ENCODE measurements around the gene BUD23.
"Not testable (repeated sequence)": the region's sequence is repeated elsewhere in the genome, so short reads cannot be mapped to it uniquely, and the experiment has no call there.

BUD23 gene

DNA sequence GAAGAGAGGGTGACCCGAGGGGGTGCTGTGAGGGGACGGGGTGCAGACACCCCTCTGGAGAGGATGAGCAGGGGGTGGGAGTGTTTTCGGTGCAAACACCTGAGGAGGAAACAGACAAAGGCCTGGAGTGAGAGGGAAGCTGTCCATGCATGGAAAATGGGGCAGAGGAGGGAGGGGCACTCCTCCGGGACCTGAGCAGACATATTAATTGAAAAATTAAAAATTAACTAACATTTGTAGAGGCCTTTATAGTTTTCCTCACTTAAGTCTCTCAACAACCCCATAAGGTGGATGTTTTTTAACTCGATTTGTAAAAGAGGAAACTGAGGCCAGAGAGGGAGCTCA lies 14.5 kb upstream of the BUD23 start:
- H3K4me3 ChIP-seq (replicated peaks; ENCODE audit: low read depth, low read length): peak overlapping the region; percentile 65
- TF ChIP-seq, protein P1, sequence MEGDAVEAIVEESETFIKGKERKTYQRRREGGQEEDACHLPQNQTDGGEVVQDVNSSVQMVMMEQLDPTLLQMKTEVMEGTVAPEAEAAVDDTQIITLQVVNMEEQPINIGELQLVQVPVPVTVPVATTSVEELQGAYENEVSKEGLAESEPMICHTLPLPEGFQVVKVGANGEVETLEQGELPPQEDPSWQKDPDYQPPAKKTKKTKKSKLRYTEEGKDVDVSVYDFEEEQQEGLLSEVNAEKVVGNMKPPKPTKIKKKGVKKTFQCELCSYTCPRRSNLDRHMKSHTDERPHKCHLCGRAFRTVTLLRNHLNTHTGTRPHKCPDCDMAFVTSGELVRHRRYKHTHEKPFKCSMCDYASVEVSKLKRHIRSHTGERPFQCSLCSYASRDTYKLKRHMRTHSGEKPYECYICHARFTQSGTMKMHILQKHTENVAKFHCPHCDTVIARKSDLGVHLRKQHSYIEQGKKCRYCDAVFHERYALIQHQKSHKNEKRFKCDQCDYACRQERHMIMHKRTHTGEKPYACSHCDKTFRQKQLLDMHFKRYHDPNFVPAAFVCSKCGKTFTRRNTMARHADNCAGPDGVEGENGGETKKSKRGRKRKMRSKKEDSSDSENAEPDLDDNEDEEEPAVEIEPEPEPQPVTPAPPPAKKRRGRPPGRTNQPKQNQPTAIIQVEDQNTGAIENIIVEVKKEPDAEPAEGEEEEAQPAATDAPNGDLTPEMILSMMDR (IDR thresholded peaks at IDR 0.05; ENCODE audit: low read length, missing control alignments): no peak
- no peak for DNase-seq (ENCODE audit: low read depth)

DNA sequence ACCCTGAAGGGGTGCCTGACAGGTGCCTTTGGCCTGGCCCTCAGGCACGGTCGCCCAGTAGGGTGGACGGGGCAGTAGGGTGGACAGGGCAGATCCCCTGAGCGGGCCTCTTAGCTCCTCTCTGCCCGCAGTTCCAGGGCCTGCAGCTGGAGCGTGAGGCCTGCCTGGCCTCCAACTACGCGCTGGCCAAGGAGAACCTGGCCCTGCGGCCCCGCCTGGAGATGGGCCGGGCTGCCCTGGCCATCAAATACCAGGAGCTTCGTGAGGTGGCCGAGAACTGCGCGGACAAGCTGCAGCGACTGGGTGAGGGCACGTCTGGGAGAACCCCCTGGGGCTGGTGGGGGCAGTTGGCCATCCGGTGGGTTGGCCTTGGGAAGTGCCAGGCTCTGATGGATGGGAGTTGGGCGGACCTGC lies 14.1 kb upstream of the BUD23 start:
- no peak overlapping the region for H3K4me3 ChIP-seq (replicated peaks; ENCODE audit: low read depth, low read length)
- DNase-seq (ENCODE audit: low read depth): no peak

DNA sequence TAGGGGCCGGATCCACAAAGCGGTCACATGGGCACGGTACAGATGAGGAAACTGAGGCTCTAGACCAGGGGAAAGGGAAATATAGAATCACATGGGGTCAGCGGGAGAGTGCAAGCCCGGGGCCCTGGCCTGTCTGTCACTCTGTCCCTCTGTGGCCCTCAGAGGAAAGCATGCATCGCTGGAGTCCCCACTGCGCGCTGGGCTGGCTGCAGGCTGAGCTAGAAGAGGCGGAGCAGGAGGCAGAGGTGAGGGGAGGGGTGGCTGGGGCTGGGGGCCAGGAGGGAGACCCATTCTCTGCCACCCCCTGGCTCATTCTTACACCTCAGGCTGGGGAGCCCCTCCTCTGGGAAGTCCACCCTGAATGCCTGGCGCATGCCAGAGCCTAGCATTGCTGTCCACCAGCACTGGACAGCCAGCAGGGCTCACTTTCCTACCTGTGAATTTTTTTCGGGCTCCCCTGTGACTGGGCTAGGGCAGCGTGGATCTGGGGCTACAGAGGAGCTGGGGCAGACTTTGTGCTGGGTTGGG lies 13.5 kb upstream of the BUD23 start:
- no peak overlapping the region for H3K4me3 ChIP-seq (replicated peaks; ENCODE audit: low read depth, low read length)
- TF ChIP-seq, protein P1 (IDR thresholded peaks at IDR 0.05; ENCODE audit: low read length, missing control alignments): no peak
- DNase-seq (ENCODE audit: low read depth): no peak

More for the DNA sequence above, 14.1 kb upstream of the BUD23 start:
- TF ChIP-seq, protein P1 (IDR thresholded peaks at IDR 0.05; ENCODE audit: low read length, missing control alignments): no peak

DNA sequence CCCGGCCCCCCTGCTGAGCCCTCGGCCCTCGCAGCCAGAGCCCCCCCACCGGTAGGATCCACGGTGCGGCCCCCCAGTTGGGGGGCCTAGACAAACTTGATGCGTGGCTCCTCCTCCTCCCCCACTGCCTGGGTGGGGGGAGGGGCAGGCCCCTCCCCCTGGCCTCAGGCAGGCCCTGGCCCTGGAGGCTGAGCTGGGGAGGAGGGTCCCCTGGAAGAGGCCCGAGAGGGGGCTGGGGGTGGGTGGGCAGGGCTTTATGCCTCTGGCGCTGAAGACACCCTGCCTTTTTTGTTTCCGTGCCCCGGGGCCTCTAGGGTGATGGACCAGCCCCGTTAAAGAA lies 12.1 kb upstream of the BUD23 start:
- TF ChIP-seq, protein P1 (IDR thresholded peaks at IDR 0.05; ENCODE audit: low read length, missing control alignments): no peak
- H3K4me3 ChIP-seq (replicated peaks; ENCODE audit: low read depth, low read length): no peak overlapping the region

DNA sequence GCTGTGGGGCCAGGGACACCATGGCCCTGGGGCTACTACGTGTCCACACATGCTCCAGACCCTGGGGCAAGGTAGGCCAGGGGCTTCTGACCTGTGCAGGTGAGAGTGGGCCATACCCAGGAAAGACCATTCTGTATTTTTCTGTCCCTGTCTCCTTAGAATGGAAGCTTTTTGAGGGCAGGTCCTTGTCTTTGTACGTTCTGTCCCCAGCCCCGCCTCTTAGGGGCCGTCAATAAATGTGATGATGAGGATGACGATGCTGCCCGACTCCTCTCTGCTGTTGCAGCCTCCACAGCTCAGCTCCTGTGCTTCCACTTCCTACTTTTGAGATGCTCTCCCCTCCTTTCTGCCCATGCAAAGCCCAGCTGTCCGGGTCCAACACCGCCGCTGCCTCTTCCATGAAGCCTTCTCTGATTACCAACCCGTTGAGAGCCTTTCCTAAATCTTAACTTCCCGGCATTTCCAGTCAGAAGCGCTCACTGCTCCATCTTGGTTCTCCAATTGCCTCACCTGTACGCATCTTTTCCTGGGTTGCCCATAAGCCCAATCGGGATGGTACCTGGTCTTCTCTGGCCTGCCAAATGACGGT lies 11.4 kb upstream of the BUD23 start:
- no peak for DNase-seq (ENCODE audit: low read depth)
- no peak overlapping the region for H3K4me3 ChIP-seq (replicated peaks; ENCODE audit: low read depth, low read length)
- TF ChIP-seq, protein P1 (IDR thresholded peaks at IDR 0.05; ENCODE audit: low read length, missing control alignments): no peak

More for the DNA sequence above, 12.1 kb upstream of the BUD23 start:
- DNase-seq (ENCODE audit: low read depth): no peak

DNA sequence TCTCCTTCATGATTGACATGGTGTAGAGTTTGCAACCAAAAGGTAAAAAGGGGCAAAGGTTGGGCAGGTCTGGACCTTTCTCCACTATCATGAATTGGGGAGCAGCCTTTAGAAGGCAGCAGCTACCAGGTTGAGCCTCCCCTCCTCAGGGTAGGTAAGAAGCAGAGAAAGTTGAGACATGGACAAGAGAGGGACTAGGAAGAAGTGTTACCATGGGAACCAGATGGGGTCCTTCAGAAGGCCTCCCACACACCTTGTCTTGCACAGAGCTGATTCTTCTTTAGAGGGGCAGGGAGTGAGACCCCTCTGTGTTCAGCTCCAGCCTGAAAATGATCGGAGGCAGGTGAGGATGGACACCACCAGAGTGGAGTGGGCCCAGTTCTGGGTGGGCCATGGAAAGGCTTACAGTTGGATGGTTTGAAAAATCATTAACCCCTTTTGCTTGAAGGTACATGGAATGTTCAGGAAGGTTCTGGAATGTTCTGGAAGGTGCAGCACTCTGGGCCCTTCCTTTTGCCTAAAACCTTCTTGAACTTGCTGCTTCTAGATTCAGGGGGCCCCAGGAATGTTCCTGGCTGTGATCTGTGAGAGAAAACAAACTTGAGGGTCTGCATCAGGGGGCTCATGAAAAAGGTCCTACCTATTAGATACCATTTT lies 8.8 kb upstream of the BUD23 start:
- no peak overlapping the region for H3K4me3 ChIP-seq (replicated peaks; ENCODE audit: low read depth, low read length)
- TF ChIP-seq, protein P1 (IDR thresholded peaks at IDR 0.05; ENCODE audit: low read length, missing control alignments): no peak
- no peak for DNase-seq (ENCODE audit: low read depth)

DNA sequence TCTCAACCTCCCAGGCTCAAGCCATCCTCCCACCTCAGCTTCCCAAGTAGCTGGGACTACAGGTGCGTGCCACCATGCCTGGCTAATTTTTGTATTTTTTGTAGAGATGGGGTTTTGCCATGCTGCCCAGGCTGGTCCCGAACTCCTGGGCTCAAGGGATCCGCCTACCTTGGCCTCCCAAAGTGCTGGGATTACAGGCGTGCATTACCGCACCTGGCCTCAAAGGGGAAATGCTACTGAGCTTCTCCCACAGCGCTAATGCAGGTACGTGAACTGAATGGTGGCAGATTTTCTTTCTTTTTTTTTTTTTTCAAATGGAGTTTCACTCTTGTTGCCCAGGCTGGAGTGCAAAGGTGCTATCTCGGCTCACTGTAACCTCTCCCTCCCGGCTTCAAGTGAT lies 7.3 kb upstream of the BUD23 start:
- not testable (repeated sequence) for H3K4me3 ChIP-seq (replicated peaks; ENCODE audit: low read depth, low read length); DNase-seq (ENCODE audit: low read depth)

Measured in fibroblast of pulmonary artery (primary cell).